IPS-20b (cell line): ENCODE measurements around the gene ING4.

Experiments
- H3K27ac ChIP-seq: one replicate; pipeline ENCODE4 v1.5.1; 2013; ENCODE audit warnings: low read length
- H3K27me3 ChIP-seq: 2 replicates; pipeline ENCODE4 v1.6.1; 2013; ENCODE audit warnings: mild to moderate bottlenecking, low read length, inconsistent platforms; ENCODE audit not compliant: insufficient read depth
- H3K36me3 ChIP-seq: 2 replicates; pipeline ENCODE4 v1.6.1; 2013; ENCODE audit warnings: low read depth, mild to moderate bottlenecking, inconsistent platforms, low read length, moderate library complexity; ENCODE audit not compliant: insufficient read depth
- H3K4me1 ChIP-seq: 2 replicates; pipeline ENCODE4 v1.6.1; 2013; ENCODE audit warnings: mild to moderate bottlenecking, control low read depth, inconsistent platforms, low read length, moderate library complexity; ENCODE audit not compliant: insufficient read depth
- H3K4me3 ChIP-seq: 2 replicates; pipeline ENCODE4 v1.5.1; 2013; ENCODE audit warnings: mild to moderate bottlenecking, low read length, inconsistent platforms
- H3K9ac ChIP-seq: 2 replicates; pipeline ENCODE4 v1.6.1; 2013; ENCODE audit warnings: low read depth, mild to moderate bottlenecking, inconsistent platforms, low read length, moderate library complexity
- H3K9me3 ChIP-seq: 2 replicates; pipeline ENCODE4 v1.6.1; 2013; ENCODE audit warnings: mild to moderate bottlenecking, low read depth, low read length, inconsistent platforms; ENCODE audit not compliant: insufficient read depth

The ING4 gene

DNA sequence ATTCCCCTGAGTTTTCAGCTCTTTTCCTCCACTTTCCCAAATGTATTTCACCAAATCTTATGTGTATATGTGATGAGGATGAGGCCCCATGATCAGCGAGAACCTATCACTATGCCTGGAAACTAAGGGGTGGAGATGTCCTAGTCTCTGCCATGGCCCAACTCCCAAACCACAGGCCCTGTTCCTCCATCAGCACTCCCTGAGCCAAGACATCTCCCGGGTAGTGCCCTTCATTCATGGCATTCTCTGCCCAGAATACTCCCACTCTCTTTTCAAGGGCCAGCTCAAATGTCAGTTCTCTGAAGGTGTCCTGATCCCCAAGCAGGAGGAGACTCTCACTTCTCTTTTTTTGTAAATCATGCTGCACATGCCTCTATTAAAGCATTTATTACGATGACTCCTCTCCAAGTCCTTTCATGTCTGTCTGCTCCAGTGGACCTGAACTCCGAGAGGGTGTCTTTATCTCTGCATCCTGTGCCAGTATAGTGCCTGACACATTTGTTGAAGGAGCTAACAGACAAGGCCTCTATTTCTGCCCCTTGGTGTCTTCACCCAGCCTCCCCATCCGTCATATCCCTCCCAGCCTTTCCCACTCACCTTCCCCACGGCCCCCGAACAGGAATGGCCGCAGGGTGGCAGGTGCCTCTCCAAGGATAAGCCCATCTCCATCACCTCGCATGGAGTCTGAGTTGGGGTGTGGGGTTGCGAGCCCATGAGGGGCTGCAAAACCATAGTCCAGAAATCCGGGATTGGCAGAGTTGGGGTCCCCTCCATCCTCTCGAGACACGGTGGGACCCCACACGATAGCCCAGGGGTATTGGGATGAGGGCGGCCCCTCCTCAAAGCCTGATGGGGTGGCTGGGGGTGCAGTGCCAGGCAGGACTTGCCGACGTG, 34.0 kb upstream of the ING4 start:
- Histone ChIP-seq H3K27me3 (peaks cover 32% of the 10 kb centered on the region), H3K36me3 (peaks cover 8% of the 10 kb centered on the region; the same call in 1 of the 2 replicates), H3K9ac (no peak overlapping the region), H3K4me1 (no peaks in the 10 kb centered on the region; the same call in 1 of the 2 replicates), H3K9me3 (no peaks in the 10 kb centered on the region), H3K27ac (no peak overlapping the region), H3K4me3 (no peak overlapping the region)

GRCh38 chr12:6695313-6696045, 32.6 kb upstream of the ING4 start:
- Histone ChIP-seq H3K27ac (no peak overlapping the region), H3K4me3 (no peak overlapping the region), H3K4me1 (no peaks in the 10 kb centered on the region; the same call in 1 of the 2 replicates), H3K9me3 (no peaks in the 10 kb centered on the region), H3K36me3 (peaks cover 8% of the 10 kb centered on the region; the same call in 1 of the 2 replicates), H3K27me3 (peaks cover 19% of the 10 kb centered on the region), H3K9ac (no peak overlapping the region)

DNA sequence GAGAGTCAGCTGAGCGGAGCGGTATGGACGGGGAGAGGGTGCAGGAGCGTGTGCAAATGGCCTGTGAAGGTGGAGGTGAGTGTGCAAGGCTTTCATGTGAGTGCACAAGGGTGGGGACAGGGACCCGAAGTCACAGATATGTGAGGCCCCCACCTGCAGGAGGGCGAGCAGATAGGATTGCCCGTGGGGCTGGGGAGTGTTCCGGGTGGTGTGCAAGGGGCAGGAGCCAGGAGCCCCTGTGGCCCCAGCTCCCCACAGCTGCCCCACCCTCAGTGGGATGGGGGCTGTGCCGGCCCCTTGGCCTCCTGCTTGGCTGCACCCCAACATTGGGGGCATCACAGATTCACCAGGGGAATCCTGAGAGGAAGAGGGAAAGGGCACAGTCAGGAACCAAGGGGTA, 31.8 kb upstream of the ING4 start:
- H3K4me1 ChIP-seq = no peaks in the 10 kb centered on the region; the same call in 1 of the 2 replicates
- H3K27me3 ChIP-seq = peaks cover 16% of the 10 kb centered on the region
- H3K36me3 ChIP-seq = peaks cover 8% of the 10 kb centered on the region; the same call in 1 of the 2 replicates
- no peak overlapping the region for H3K27ac ChIP-seq
- no peaks in the 10 kb centered on the region for H3K9me3 ChIP-seq
- no peak overlapping the region for H3K4me3 ChIP-seq
- no peak overlapping the region for H3K9ac ChIP-seq

DNA sequence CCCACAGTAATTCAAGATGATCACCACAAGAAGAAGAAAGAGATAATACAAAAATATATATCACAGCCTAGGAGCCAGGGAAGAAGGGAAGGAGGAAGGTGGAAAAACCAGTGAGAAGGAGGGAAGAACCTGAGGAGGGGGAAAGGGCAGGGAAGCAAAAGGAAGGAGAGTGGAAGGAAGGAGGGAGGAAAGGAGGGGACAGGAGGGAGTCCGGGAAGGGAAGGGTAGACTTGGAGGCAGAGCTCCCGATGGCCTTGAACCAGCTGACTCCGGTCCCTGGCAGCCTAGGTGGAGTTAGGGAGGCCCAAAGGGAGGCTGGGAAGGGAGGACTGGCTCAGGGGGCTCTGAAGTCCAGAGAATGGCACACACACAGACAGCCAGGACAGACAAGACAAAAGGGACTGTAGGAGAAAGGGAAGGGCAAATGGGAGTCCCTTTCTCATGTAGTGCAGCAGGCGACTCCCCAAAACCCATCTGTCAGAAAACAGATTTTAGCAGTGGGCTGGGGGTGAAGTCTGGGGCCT, 31.0 kb upstream of the ING4 start:
- peaks cover 8% of the 10 kb centered on the region for H3K27me3 ChIP-seq
- no peaks in the 10 kb centered on the region; the same call in 1 of the 2 replicates for H3K4me1 ChIP-seq
- no peak overlapping the region for H3K9ac ChIP-seq
- H3K9me3 ChIP-seq = no peaks in the 10 kb centered on the region
- no peak overlapping the region for H3K27ac ChIP-seq
- H3K36me3 ChIP-seq = peaks cover 8% of the 10 kb centered on the region; the same call in 1 of the 2 replicates
- H3K4me3 ChIP-seq = no peak overlapping the region

- H3K4me3 ChIP-seq = no peak overlapping the region
- no peak overlapping the region for H3K9ac ChIP-seq
- no peaks in the 10 kb centered on the region for H3K9me3 ChIP-seq
- H3K4me1 ChIP-seq = peaks cover 2% of the 10 kb centered on the region; the same call in 1 of the 2 replicates
- no peak overlapping the region for H3K27ac ChIP-seq
- H3K27me3 ChIP-seq = no peaks in the 10 kb centered on the region
- peaks cover 8% of the 10 kb centered on the region; the same call in 1 of the 2 replicates for H3K36me3 ChIP-seq
Measured at GRCh38 chr12:6692888-6693287, 30.0 kb upstream of the ING4 start.

GRCh38 chr12:6691473-6691872, 28.6 kb upstream of the ING4 start:
- H3K9ac ChIP-seq = no peak overlapping the region
- peaks cover 14% of the 10 kb centered on the region; the same call in 1 of the 2 replicates for H3K36me3 ChIP-seq
- peaks cover 6% of the 10 kb centered on the region; the same call in 1 of the 2 replicates for H3K4me1 ChIP-seq
- no peaks in the 10 kb centered on the region for H3K27me3 ChIP-seq
- H3K27ac ChIP-seq = no peak overlapping the region
- no peaks in the 10 kb centered on the region for H3K9me3 ChIP-seq
- no peak overlapping the region for H3K4me3 ChIP-seq

GRCh38 chr12:6688999-6689882, 26.3 kb upstream of the ING4 start, which contains the start of gene ZNF384:
Gene ZNF384 (minus strand): TSS chr12:6689375. CDS start chr12:6679520, 9,855 bp downstream.
- no peaks in the 10 kb centered on the region for H3K9me3 ChIP-seq
- H3K9ac ChIP-seq = peak within 1 kb of the TSS; percentile 94
- H3K27me3 ChIP-seq = no peaks in the 10 kb centered on the region
- H3K27ac ChIP-seq = peak within 1 kb of the TSS; percentile 60
- peak within 1 kb of the TSS; percentile 88 for H3K4me3 ChIP-seq
- H3K4me1 ChIP-seq = peaks cover 6% of the 10 kb centered on the region; the same call in 1 of the 2 replicates
- peaks cover 16% of the 10 kb centered on the region; the same call in 1 of the 2 replicates for H3K36me3 ChIP-seq

DNA sequence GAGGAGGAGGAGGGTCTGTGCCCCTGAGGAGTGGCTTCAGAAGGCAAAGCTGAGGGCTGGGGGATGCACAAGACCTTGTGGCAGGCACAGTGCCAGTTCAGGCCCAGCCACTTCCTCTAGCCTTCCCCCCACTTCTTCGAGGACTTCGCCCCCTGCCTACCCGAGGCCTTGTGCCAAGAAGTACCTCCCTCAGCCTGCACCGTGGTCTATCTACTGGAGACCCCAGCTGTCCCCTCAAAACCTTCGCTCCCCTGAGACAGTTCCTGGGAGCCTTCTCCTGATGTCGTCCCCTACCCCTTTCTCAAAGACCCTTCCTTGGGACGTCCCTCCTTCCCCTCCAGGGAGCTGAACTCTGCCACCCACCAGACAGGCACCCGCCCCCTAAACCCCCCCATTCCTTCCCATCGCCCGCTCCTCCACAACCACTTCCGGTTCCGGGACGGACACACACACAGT, 25.7 kb upstream of the ING4 start:
- H3K36me3 ChIP-seq = peaks cover 22% of the 10 kb centered on the region; the same call in 1 of the 2 replicates
- H3K27me3 ChIP-seq = no peaks in the 10 kb centered on the region
- H3K9ac ChIP-seq = peak overlapping the region; percentile 94
- peaks cover 6% of the 10 kb centered on the region; the same call in 1 of the 2 replicates for H3K4me1 ChIP-seq
- peak overlapping the region; percentile 60 for H3K27ac ChIP-seq
- no peaks in the 10 kb centered on the region for H3K9me3 ChIP-seq
- H3K4me3 ChIP-seq = peak overlapping the region; percentile 88

DNA sequence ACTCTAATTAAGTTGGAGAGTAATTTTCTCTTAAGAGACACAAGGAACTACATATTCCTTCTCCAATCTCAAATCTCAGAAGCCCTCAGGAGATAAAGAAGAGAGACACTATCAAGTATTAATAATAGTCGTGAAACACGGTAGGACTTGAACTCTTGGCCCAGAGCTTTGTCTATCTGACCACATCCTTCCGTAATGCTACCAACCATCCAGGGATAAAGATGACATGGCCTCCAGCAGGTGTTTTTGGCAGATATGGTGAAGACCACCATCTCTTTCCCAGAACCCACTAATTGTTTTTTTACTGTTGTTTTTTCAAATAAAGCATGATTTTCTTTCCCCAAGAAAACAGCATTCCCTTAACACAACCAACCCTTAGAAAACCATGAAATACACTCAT, 22.9 kb upstream of the ING4 start:
- no peak overlapping the region for H3K4me3 ChIP-seq
- H3K4me1 ChIP-seq = peaks cover 6% of the 10 kb centered on the region; the same call in 1 of the 2 replicates
- H3K27me3 ChIP-seq = no peaks in the 10 kb centered on the region
- no peak overlapping the region for H3K27ac ChIP-seq
- H3K9ac ChIP-seq = no peak overlapping the region
- no peaks in the 10 kb centered on the region for H3K9me3 ChIP-seq
- peaks cover 39% of the 10 kb centered on the region for H3K36me3 ChIP-seq

DNA sequence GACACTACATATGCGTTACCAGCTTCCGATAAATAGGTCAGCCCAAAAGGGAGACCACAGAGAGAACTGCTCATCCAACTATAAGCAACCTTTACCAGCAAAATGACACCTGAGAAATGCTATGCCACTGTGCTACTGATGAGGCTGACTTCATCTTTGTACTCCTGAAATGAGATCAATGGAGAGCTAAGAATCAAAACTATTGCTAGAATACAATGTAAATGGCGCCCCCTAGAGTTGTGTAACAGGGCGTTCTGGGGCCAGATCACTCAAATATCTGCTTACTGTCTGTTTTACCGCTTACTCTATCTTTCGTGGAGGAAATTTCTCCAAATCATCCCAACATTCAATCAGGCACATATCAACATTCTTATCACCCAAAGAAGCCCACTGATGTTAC, 21.7 kb upstream of the ING4 start:
- Histone ChIP-seq H3K27ac (no peak overlapping the region), H3K9me3 (no peaks in the 10 kb centered on the region), H3K36me3 (peaks cover 50% of the 10 kb centered on the region), H3K9ac (no peak overlapping the region), H3K4me1 (peaks cover 6% of the 10 kb centered on the region; the same call in 1 of the 2 replicates), H3K27me3 (no peaks in the 10 kb centered on the region), H3K4me3 (no peak overlapping the region)
